ENCODE data around the gene KCNQ5.

Gene KCNQ5

GRCh38 chr6:72672906-72673305, 51.0 kb downstream of the KCNQ5 start:
- H3K36me3 ChIP-seq: no peaks in the 10 kb centered on the region
- H3K27me3 ChIP-seq: no peaks in the 10 kb centered on the region
- intact Hi-C loops (cut with DNase I; ENCODE audit: low total_unique reads): no loop called here
- no peak for DNase-seq
- TF ChIP-seq CTCF (IDR thresholded peaks at IDR 0.05): no peak
- no peaks in the 10 kb centered on the region for H3K4me1 ChIP-seq
- H3K4me3 ChIP-seq: no peak overlapping the region
- H3K27ac ChIP-seq: no peak overlapping the region
- no peaks in the 10 kb centered on the region for H3K9me3 ChIP-seq

GRCh38 chr6:72674842-72675241, 53.0 kb downstream of the KCNQ5 start:
- no peak for DNase-seq
- Histone ChIP-seq H3K4me3 (no peak overlapping the region), H3K27me3 (no peaks in the 10 kb centered on the region), H3K36me3 (no peaks in the 10 kb centered on the region), H3K9me3 (no peaks in the 10 kb centered on the region), H3K27ac (no peak overlapping the region), H3K4me1 (no peaks in the 10 kb centered on the region)
- TF ChIP-seq CTCF (IDR thresholded peaks at IDR 0.05): no peak
- intact Hi-C loops (cut with DNase I; ENCODE audit: low total_unique reads): no loop called here

DNA sequence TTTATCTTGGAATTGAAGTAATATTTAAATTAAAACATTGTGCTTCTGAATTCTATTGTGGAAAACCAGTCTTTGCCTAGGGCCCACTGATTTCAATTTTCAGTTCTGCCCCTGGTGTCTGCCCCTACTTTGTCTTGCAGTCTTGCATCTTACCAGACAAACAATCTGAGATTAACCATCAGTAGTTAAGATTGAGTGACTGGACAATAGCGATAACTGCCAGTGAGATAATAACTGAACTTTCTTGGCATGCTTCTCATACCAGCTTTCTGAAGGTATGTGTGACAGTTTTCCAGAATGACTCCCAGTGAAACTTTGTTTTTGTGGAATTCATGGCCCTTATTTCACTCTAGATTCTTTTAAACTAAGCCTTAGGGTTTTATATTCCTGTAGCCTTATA, 53.5 kb downstream of the KCNQ5 start:
- no peak for DNase-seq
- H3K4me3 ChIP-seq: no peak overlapping the region
- H3K36me3 ChIP-seq: no peaks in the 10 kb centered on the region
- no peaks in the 10 kb centered on the region for H3K9me3 ChIP-seq
- no peak overlapping the region for H3K27ac ChIP-seq
- no peaks in the 10 kb centered on the region for H3K4me1 ChIP-seq
- intact Hi-C loops (cut with DNase I; ENCODE audit: low total_unique reads): no loop called here
- TF ChIP-seq CTCF (IDR thresholded peaks at IDR 0.05): no peak
- H3K27me3 ChIP-seq: no peaks in the 10 kb centered on the region

GRCh38 chr6:72676995-72677394, 55.1 kb downstream of the KCNQ5 start:
- H3K9me3 ChIP-seq: no peaks in the 10 kb centered on the region

DNA sequence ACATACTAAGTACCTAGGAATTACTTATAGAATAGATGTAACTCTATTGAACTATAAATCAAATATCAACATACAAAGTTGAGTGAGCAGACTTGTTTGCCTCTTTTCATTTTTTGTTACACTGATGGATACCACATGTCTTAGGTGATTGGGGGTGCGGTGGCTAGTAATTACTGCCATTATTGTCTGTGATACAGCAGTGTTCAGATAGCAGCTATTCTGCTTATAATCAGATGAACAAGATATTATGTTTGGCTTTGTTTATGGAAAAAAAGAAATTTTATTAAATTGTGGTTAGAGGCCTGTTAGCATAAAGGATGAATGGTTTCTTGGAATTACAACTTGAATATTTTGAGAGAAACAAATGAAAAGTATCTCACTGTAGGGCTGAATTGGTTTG, 55.9 kb downstream of the KCNQ5 start:
- no peak for TF ChIP-seq CTCF (IDR thresholded peaks at IDR 0.05)
- DNase-seq: no peak

More at GRCh38 chr6:72676995-72677394, 55.1 kb downstream of the KCNQ5 start:
- intact Hi-C loops (cut with DNase I; ENCODE audit: low total_unique reads): no loop called here
- Histone ChIP-seq H3K27me3 (no peaks in the 10 kb centered on the region), H3K27ac (no peak overlapping the region), H3K4me1 (peaks cover 0 to 6% (median 0%) of the 10 kb centered on the region in 4 donors), H3K36me3 (no peaks in the 10 kb centered on the region), H3K4me3 (no peak overlapping the region)
- no peak for TF ChIP-seq CTCF (IDR thresholded peaks at IDR 0.05)
- no peak for DNase-seq

GRCh38 chr6:72683797-72684196, 61.9 kb downstream of the KCNQ5 start:
- no peaks in the 10 kb centered on the region for H3K36me3 ChIP-seq
- intact Hi-C loops (cut with DNase I; ENCODE audit: low total_unique reads): no loop called here
- H3K27ac ChIP-seq: no peak overlapping the region
- no peaks in the 10 kb centered on the region for H3K9me3 ChIP-seq
- no peak for TF ChIP-seq CTCF (IDR thresholded peaks at IDR 0.05)
- H3K4me3 ChIP-seq: no peak overlapping the region
- peaks cover 0 to 9% (median 0%) of the 10 kb centered on the region in 4 donors for H3K4me1 ChIP-seq
- H3K27me3 ChIP-seq: no peaks in the 10 kb centered on the region
- DNase-seq: no peak

More for the DNA sequence above, 55.9 kb downstream of the KCNQ5 start:
- Histone ChIP-seq H3K9me3 (no peaks in the 10 kb centered on the region), H3K4me3 (no peak overlapping the region), H3K4me1 (peaks cover 0 to 9% (median 0%) of the 10 kb centered on the region in 4 donors), H3K27ac (no peak overlapping the region), H3K36me3 (no peaks in the 10 kb centered on the region), H3K27me3 (no peaks in the 10 kb centered on the region)
- intact Hi-C loops (cut with DNase I; ENCODE audit: low total_unique reads): no loop called here
